HepG2 (cell line): ENCODE results near the gene JAKMIP3. TPM values are rescaled to one million over a fixed set of nuclear protein-coding genes. Genes with fewer than 3 reads are reported as not detected.

Experiments
- ATAC-seq: fragments of 200-7000 bp; cut with Tn5 transposase; 3 replicates; pipeline ENCODE4 v1.9.1; 2020; ENCODE audit warnings: mild to moderate bottlenecking, moderate library complexity
- BruUV-seq: library from RNA; stranded (reverse); fragments of 400-500 nt; replicated peaks from 2 replicates; lab custom pipeline; 2021; lab: Mats Ljungman, UMichigan
- CTCF ChIA-PET: fragments of 300-600 bp; formaldehyde crosslinking; extraction: SDS; loops from one replicate; lab custom pipeline; 2021; ENCODE audit warnings: low total read pairs, inconsistent platforms, low intra/inter-chr PET ratio; lab: Yijun Ruan, JAX
- POLR2A ChIA-PET: fragments of 350-600 bp; sonication (Branson Sonifier 250); formaldehyde crosslinking; loops from one replicate; lab custom pipeline; 2020; ENCODE audit warnings: antibody characterized with exemption, inconsistent platforms; lab: Yijun Ruan, JAX
- DNase-seq: peaks from one replicate; pipeline ENCODE4 v3.0.0-alpha.2; 2015; ENCODE audit warnings: low spot score
- FAIRE-seq: peaks from 3 replicates; lab custom pipeline; 2011; peaks lifted over from hg19 to GRCh38; lab: Jason Lieb, UNC
- H2AFZ ChIP-seq: one replicate; pipeline ENCODE4 v1.6.1; 2011; ENCODE audit warnings: low read length, inconsistent platforms
- H3K27ac ChIP-seq: fragments of 300-600 bp; 3 replicates; pipeline ENCODE4 v1.8.0; 2011; ENCODE audit warnings: mixed run types, mild to moderate bottlenecking, mixed read lengths, low read length, inconsistent platforms; ENCODE audit not compliant: insufficient read depth; ENCODE audit errors: extremely low read length
- H3K27me3 ChIP-seq, 2 experiments: fragments of 200-600 bp in 1 of 2; 2 replicates in 1 of 2; 3 replicates in 1 of 2; pipeline versions ENCODE4 v1.6.0 to v1.8.0; 2011; ENCODE audit warnings: low read length in 2 of 2, mild to moderate bottlenecking in 2 of 2, moderate library complexity in 2 of 2, inconsistent platforms in 1 of 2; ENCODE audit not compliant: insufficient read depth in 2 of 2, control insufficient read depth in 1 of 2
- H3K36me3 ChIP-seq, 2 experiments: fragments of 200-600 bp in 1 of 2; replicated peaks in 1 of 2; 2 replicates in 1 of 2; 3 replicates in 1 of 2; pipeline versions ENCODE4 v1.5.1 to v1.8.0; 2011; ENCODE audit warnings: low read length in 2 of 2, inconsistent platforms in 1 of 2; ENCODE audit not compliant: insufficient read depth in 2 of 2, control insufficient read depth in 1 of 2
- H3K4me1 ChIP-seq: 2 replicates; pipeline ENCODE4 v1.5.1; 2012; ENCODE audit warnings: low read length, inconsistent platforms; ENCODE audit not compliant: insufficient read depth
- H3K4me2 ChIP-seq: 2 replicates; pipeline ENCODE4 v1.6.0; 2011; ENCODE audit warnings: low read depth, low read length, inconsistent platforms
- H3K4me3 ChIP-seq, 3 experiments: fragments of 200-600 bp in 1 of 3; sonication (generic), shearing (Covaris generic) in 1 of 3; replicated peaks in 1 of 3; 2 replicates each; pipeline ENCODE4 v1.5.1; 2011 to 2016; ENCODE audit warnings: low read length in 3 of 3, inconsistent platforms in 2 of 3, low read depth in 2 of 3, mild to moderate bottlenecking in 2 of 3, control low read depth in 1 of 3, mixed read lengths in 1 of 3; ENCODE audit not compliant: insufficient read depth in 1 of 3
- H3K79me2 ChIP-seq: one replicate; pipeline ENCODE4 v1.6.1; 2011; ENCODE audit warnings: low read length, inconsistent platforms; ENCODE audit not compliant: insufficient read depth
- H3K9ac ChIP-seq: 2 replicates; pipeline ENCODE4 v1.6.0; 2011; ENCODE audit warnings: mild to moderate bottlenecking, low read depth, low read length, inconsistent platforms; ENCODE audit not compliant: insufficient read depth
- H3K9me3 ChIP-seq: 2 replicates; pipeline ENCODE4 v1.5.1; 2012; ENCODE audit warnings: mild to moderate bottlenecking, low read length
- H4K20me1 ChIP-seq: 2 replicates; pipeline ENCODE4 v1.6.0; 2011; ENCODE audit warnings: inconsistent platforms, mild to moderate bottlenecking, low read length, moderate library complexity; ENCODE audit not compliant: insufficient read depth
- CERS6 ChIP-seq: sonication (generic); formaldehyde crosslinking; IDR thresholded peaks from 2 replicates; pipeline ENCODE4 v1.5.0; 2020; ENCODE audit warnings: missing genetic modification reagents
- E2F1 ChIP-seq: sonication (generic); formaldehyde crosslinking; IDR thresholded peaks from 2 replicates; pipeline ENCODE4 v1.5.0; 2020; ENCODE audit warnings: missing genetic modification reagents
- EEA1 ChIP-seq: sonication (generic); formaldehyde crosslinking; IDR thresholded peaks from 2 replicates; pipeline ENCODE4 v1.5.1; 2020; ENCODE audit warnings: mild to moderate bottlenecking, missing genetic modification reagents, borderline replicate concordance
- IRX3 ChIP-seq: sonication (generic); formaldehyde crosslinking; IDR thresholded peaks from 2 replicates; pipeline ENCODE4 v1.8.1; 2023; ENCODE audit warnings: mild to moderate bottlenecking, low read depth, missing genetic modification reagents, borderline replicate concordance
- KAT8 ChIP-seq: IDR thresholded peaks from 2 replicates; pipeline ENCODE4 v1.6.1; 2016; ENCODE audit warnings: missing genetic modification reagents, missing compliant biosample characterization
- KDM4B ChIP-seq: sonication (generic); formaldehyde crosslinking; IDR thresholded peaks from 2 replicates; pipeline ENCODE4 v1.4.0; 2020; ENCODE audit warnings: missing genetic modification reagents
- MIXL1 ChIP-seq: IDR thresholded peaks from 2 replicates; pipeline ENCODE4 v1.6.1; 2016
- NFE2 ChIP-seq: sonication (generic); formaldehyde crosslinking; IDR thresholded peaks from 2 replicates; pipeline ENCODE4 v1.4.0; 2020; ENCODE audit warnings: missing genetic modification reagents
- RXRB ChIP-seq: IDR thresholded peaks from 2 replicates; pipeline ENCODE4 v1.6.1; 2016; ENCODE audit warnings: borderline replicate concordance, missing genetic modification reagents, missing compliant biosample characterization
- SP1 ChIP-seq, 2 experiments: fragments of 450-650 bp in 1 of 2; sonication (generic) in 1 of 2; formaldehyde crosslinking in 1 of 2; IDR thresholded peaks; 2 replicates each; pipeline versions ENCODE4 v1.4.0 to v1.6.1; 2016 to 2020; ENCODE audit warnings: missing genetic modification reagents in 1 of 2
- TARDBP ChIP-seq: sonication (generic); formaldehyde crosslinking; IDR thresholded peaks from 2 replicates; pipeline ENCODE4 v1.8.0; 2022; ENCODE audit warnings: mild to moderate bottlenecking, missing genetic modification reagents
- TEAD2 ChIP-seq: sonication (generic); formaldehyde crosslinking; IDR thresholded peaks from 2 replicates; pipeline ENCODE4 v1.9.0; 2021; ENCODE audit warnings: missing genetic modification reagents
- ZFP41 ChIP-seq: sonication (generic); formaldehyde crosslinking; IDR thresholded peaks from 2 replicates; pipeline ENCODE4 v1.4.0; 2020; ENCODE audit warnings: mild to moderate bottlenecking, missing genetic modification reagents, borderline replicate concordance
- ZNF280D ChIP-seq: sonication (generic); formaldehyde crosslinking; IDR thresholded peaks from 2 replicates; pipeline ENCODE4 v1.5.1; 2020; ENCODE audit warnings: mild to moderate bottlenecking, missing genetic modification reagents
- ZNF337 ChIP-seq: sonication (generic); formaldehyde crosslinking; IDR thresholded peaks from 2 replicates; pipeline ENCODE4 v1.5.1; 2020; ENCODE audit warnings: missing genetic modification reagents, low read depth, mild to moderate bottlenecking, borderline replicate concordance
- ZNF580 ChIP-seq: IDR thresholded peaks from 2 replicates; pipeline ENCODE4 v1.6.1; 2016; ENCODE audit warnings: low read depth, borderline replicate concordance
- ZNF816 ChIP-seq: sonication (generic); formaldehyde crosslinking; IDR thresholded peaks from 2 replicates; pipeline ENCODE4 v1.8.0; 2022; ENCODE audit warnings: missing genetic modification reagents, mild to moderate bottlenecking, borderline replicate concordance
- ZSCAN25 ChIP-seq: sonication (generic); formaldehyde crosslinking; IDR thresholded peaks from 2 replicates; pipeline ENCODE4 v1.8.0; 2022; ENCODE audit warnings: mild to moderate bottlenecking, missing genetic modification reagents
- WGBS: methylation state at CpG from one replicate; pipeline ENCODE4 v1.1.6; 2017; ENCODE audit warnings: low lambda C conversion rate; 5-methylcytosine and 5-hydroxymethylcytosine counted together
- in situ Hi-C: cut with HindIII; loops from 2 replicates; pipeline ENCODE4 v1.10.0; 2017; ENCODE audit warnings: low pct_unique_long_range_greater_than_20kb; ENCODE audit not compliant: extremely low pct_ligation_motif_present
- intact Hi-C: fragments of 100-400 bp; cut with micrococcal nuclease; formaldehyde crosslinking; loops from one replicate; pipeline ENCODE4 v1.10.0; 2022; ENCODE audit not compliant: unreplicated experiment
- polyA plus RNA-seq, 8 experiments: library from polyadenylated mRNA; depleted of rRNA in 3 of 8; stranded (reverse) in 7 of 8; unstranded in 1 of 8; fragments of >200 nt; fragmentation: Illumina TruSeq in 4 of 8; extraction: Trizol in 4 of 8; gene quantifications; 2 replicates each; pipeline versions ENCODE4 v1.2.1 to v1.2.3, GENCODE V29; 2011 to 2016; ENCODE audit warnings: low read depth in 4 of 8, missing spikeins in 1 of 8, mixed read lengths in 1 of 8; ENCODE audit not compliant: insufficient read depth in 1 of 8
- total RNA-seq, 5 experiments: library from RNA; depleted of rRNA; stranded (reverse); fragments of >200 nt; fragmentation: Illumina TruSeq; extraction: Trizol; gene quantifications; 2 replicates each; pipeline ENCODE4 v1.2.3, GENCODE V29; 2016; ENCODE audit warnings: low read depth in 1 of 5

The JAKMIP3 gene
- total and polyA plus RNA-seq, 2 of the 13 experiments (the other 11 are each of a cell fraction or from before 2014, with no cell fraction given) = 0.03 to 0.11 TPM

GRCh38 chr10:132076578-132077081 is 10.9 kb downstream of the JAKMIP3 start:
- 71% methylated on average over 12 of the region's 19 CpGs for WGBS
- POLR2A ChIA-PET = no interaction called here
- no peak overlapping the region for H2AFZ ChIP-seq
- intact Hi-C loops (no loop called here), in situ Hi-C loops (no loop called here)
- TF ChIP-seq ZNF337 (CRISPR knock-in tag) (no peak), ZNF816 (CRISPR knock-in tag) (no peak), SP1 (IDR thresholded peaks at IDR 0.05) (no peak), SP1 (CRISPR knock-in tag; IDR thresholded peaks at IDR 0.05) (no peak), TARDBP (CRISPR knock-in tag) (no peak), ZFP41 (CRISPR knock-in tag) (no peak), IRX3 (CRISPR knock-in tag) (no peak), KDM4B (no peak), RXRB (CRISPR knock-in tag) (no peak), MIXL1 (CRISPR knock-in tag) (no peak), ZSCAN25 (CRISPR knock-in tag) (no peak), E2F1 (CRISPR knock-in tag) (no peak), CERS6 (no peak), KAT8 (CRISPR knock-in tag) (no peak), EEA1 (no peak), TEAD2 (CRISPR knock-in tag) (no peak), ZNF580 (no peak), ZNF280D (no peak), NFE2 (CRISPR knock-in tag) (no peak)
- no peak overlapping the region for H3K9ac ChIP-seq
- CTCF ChIA-PET = no interaction called here
- FAIRE-seq (no peak), DNase-seq (no peak), ATAC-seq (peak; percentile 57)
- H4K20me1 ChIP-seq = no peaks in the 10 kb centered on the region
- H3K27ac ChIP-seq = no peak overlapping the region
- no peaks in the 10 kb centered on the region for H3K36me3 ChIP-seq
- no TSS peak for BruUV-seq
- no peaks in the 10 kb centered on the region for H3K9me3 ChIP-seq
- H3K4me3 ChIP-seq = no peak overlapping the region
- H3K79me2 ChIP-seq = no peaks in the 10 kb centered on the region
- H3K4me1 ChIP-seq = peaks cover 10% of the 10 kb centered on the region
- no peaks in the 10 kb centered on the region; a peak in 2 of 5 replicates for H3K27me3 ChIP-seq
- no peak overlapping the region for H3K4me2 ChIP-seq
